Thyroid gland (tissue), 4 donors: ENCODE data around the gene STYXL1. TPM values are rescaled to one million over a fixed set of nuclear protein-coding genes. Genes with fewer than 3 reads are reported as not detected.
"Not testable (repeated sequence)": the region's sequence is repeated elsewhere in the genome, so short reads cannot be mapped to it uniquely, and the experiment has no call there.

Source experiments
- DNase-seq, 2 donors: peaks; one replicate each; pipeline ENCODE4 v3.0.0-alpha.2; 2019
- H3K27ac ChIP-seq, 3 donors: fragments of 200-600 bp; sonication (generic); 1 replicate in 2 of 3; 2 replicates in 1 of 3; pipeline ENCODE4 v1.5.1; 2016 to 2019; ENCODE audit warnings: mild to moderate bottlenecking in 1 of 3, moderate library complexity in 1 of 3
- H3K27me3 ChIP-seq: fragments of 200-600 bp; sonication (generic); one replicate; pipeline ENCODE4 v1.5.1; 2019
- H3K36me3 ChIP-seq, 2 donors: fragments of 200-600 bp; sonication (generic); one replicate each; pipeline ENCODE4 v1.5.1; 2016 to 2019
- H3K4me1 ChIP-seq, 2 donors: fragments of 200-600 bp; sonication (generic); one replicate each; pipeline ENCODE4 v1.5.1; 2017 to 2019
- H3K4me3 ChIP-seq, 3 donors: fragments of 200-600 bp; sonication (generic); replicated peaks in 1 of 3; 1 replicate in 2 of 3; 2 replicates in 1 of 3; pipeline ENCODE4 v1.5.1; 2016; ENCODE audit warnings: mild to moderate bottlenecking in 1 of 3
- H3K9me3 ChIP-seq: fragments of 200-600 bp; sonication (generic); one replicate; pipeline ENCODE4 v1.5.1; 2017
- POLR2A ChIP-seq, 2 donors: fragments of 450-650 bp; IDR thresholded peaks; one replicate each; pipeline ENCODE4 v1.6.1; 2017; ENCODE audit warnings: antibody characterized with exemption in 2 of 2, mild to moderate bottlenecking in 2 of 2, moderate library complexity in 1 of 2
- WGBS, 2 donors: methylation state at CpG; one replicate each; pipeline ENCODE4 v1.1.5; 2017; 5-methylcytosine and 5-hydroxymethylcytosine counted together
- intact Hi-C: fragments of 100-400 bp; cut with DNase I; formaldehyde crosslinking; loops from one replicate; pipeline ENCODE4 v1.15.1; 2023
- total RNA-seq, 4 donors: library from RNA; depleted of rRNA; stranded (reverse); fragments of >200 nt; gene quantifications; one replicate each; pipeline ENCODE4 v1.2.3, GENCODE V29; 2016
- TF ChIP-seq, protein P1 (sequence below), 6 experiments: fragments of 200-600 bp in 3 of 6; fragments of 450-650 bp in 3 of 6; sonication (generic) in 3 of 6; IDR thresholded peaks; one replicate each; pipeline ENCODE4 v1.5.1; 2016 to 2019; ENCODE audit warnings: antibody characterized with exemption in 6 of 6, mild to moderate bottlenecking in 2 of 6, inconsistent platforms in 1 of 6, moderate library complexity in 1 of 6

STYXL1 gene
- total RNA-seq, 4 donors from 2014 or later = 14.5 to 53.7 (median 29.1) TPM

DNA sequence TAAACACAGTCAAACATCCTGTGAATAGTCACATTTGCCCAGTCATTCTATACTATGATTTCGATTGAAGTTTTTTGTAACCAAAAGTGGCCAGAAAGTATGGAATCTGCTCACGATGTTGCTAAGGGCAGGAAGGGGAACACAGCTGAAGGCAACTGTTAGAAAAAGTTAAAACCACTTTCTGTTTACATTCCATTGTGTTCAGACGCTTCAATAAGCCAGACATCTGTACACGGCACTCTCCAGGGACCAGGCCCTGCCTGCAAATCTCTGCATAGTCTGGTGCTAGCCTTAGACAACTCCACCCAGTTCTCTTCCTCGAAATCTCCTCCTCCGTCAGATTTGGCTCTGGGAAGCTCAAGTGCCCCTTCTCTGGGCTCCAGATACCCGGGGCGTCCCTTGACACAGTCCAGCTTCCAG is 36.3 kb downstream of the STYXL1 start:
- no peaks in the 10 kb centered on the region for H3K27me3 ChIP-seq
- H3K9me3 ChIP-seq = no peaks in the 10 kb centered on the region
- no peak overlapping the region for H3K4me3 ChIP-seq
- intact Hi-C loops = no loop called here
- no peak for DNase-seq
- peak overlapping the region in 2 of 3 donors; percentile 10 to 42 for H3K27ac ChIP-seq
- peaks cover 0 to 8% of the 10 kb centered on the region in 2 donors for H3K4me1 ChIP-seq
- WGBS, 2 donors = 52 to 54% methylated on average over 8 of the region's 8 CpGs
- H3K36me3 ChIP-seq = no peaks in the 10 kb centered on the region
- TF ChIP-seq, protein P1, sequence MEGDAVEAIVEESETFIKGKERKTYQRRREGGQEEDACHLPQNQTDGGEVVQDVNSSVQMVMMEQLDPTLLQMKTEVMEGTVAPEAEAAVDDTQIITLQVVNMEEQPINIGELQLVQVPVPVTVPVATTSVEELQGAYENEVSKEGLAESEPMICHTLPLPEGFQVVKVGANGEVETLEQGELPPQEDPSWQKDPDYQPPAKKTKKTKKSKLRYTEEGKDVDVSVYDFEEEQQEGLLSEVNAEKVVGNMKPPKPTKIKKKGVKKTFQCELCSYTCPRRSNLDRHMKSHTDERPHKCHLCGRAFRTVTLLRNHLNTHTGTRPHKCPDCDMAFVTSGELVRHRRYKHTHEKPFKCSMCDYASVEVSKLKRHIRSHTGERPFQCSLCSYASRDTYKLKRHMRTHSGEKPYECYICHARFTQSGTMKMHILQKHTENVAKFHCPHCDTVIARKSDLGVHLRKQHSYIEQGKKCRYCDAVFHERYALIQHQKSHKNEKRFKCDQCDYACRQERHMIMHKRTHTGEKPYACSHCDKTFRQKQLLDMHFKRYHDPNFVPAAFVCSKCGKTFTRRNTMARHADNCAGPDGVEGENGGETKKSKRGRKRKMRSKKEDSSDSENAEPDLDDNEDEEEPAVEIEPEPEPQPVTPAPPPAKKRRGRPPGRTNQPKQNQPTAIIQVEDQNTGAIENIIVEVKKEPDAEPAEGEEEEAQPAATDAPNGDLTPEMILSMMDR (IDR thresholded peaks at IDR 0.05) = no peak
- no peak for TF ChIP-seq POLR2A (IDR thresholded peaks at IDR 0.05)

GRCh38 chr7:76009672-76010600 is 37.9 kb downstream of the STYXL1 start:
- Histone ChIP-seq H3K4me1 (peaks cover 0 to 8% of the 10 kb centered on the region in 2 donors), H3K4me3 (no peak overlapping the region), H3K9me3 (no peaks in the 10 kb centered on the region), H3K36me3 (peaks cover 0 to 4% of the 10 kb centered on the region in 2 donors), H3K27ac (no peak overlapping the region), H3K27me3 (no peaks in the 10 kb centered on the region)
- TF ChIP-seq, protein P1 (IDR thresholded peaks at IDR 0.05) = no peak
- no peak for TF ChIP-seq POLR2A (IDR thresholded peaks at IDR 0.05)
- DNase-seq = no peak
- intact Hi-C loops = no loop called here
- 89 to 94% methylated on average over 11 of the region's 11 CpGs for WGBS, 2 donors

GRCh38 chr7:76008156-76008687 is 39.6 kb downstream of the STYXL1 start:
- no peak for DNase-seq
- H3K4me3 ChIP-seq = no peak overlapping the region
- peaks cover 4 to 11% of the 10 kb centered on the region in 2 donors for H3K36me3 ChIP-seq
- no peak overlapping the region for H3K27ac ChIP-seq
- no peaks in the 10 kb centered on the region for H3K27me3 ChIP-seq
- peaks cover 0 to 8% of the 10 kb centered on the region in 2 donors for H3K4me1 ChIP-seq
- 61 to 71% methylated on average over 8 of the region's 8 CpGs for WGBS, 2 donors
- TF ChIP-seq, protein P1 (IDR thresholded peaks at IDR 0.05) = no peak
- no peak for TF ChIP-seq POLR2A (IDR thresholded peaks at IDR 0.05)
- no peaks in the 10 kb centered on the region for H3K9me3 ChIP-seq
- intact Hi-C loops = no loop called here

DNA sequence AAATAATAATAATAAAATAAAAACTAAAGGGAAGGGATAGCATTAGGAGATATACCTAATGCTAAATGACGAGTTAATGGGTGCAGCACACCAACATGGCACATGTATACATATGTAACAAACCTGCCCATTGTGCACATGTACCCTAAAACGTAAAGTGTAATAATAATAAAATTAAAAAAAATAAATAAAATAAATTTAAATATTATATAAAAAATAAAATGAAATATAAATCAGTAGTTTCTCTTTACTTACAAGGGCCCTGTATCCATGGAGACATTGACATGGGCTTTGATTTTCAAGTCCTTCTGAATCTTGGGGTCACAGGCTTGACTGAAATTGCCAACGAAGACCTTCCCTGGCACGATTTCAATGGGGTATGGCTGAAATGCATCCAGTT is 42.8 kb downstream of the STYXL1 start:
- H3K9me3 ChIP-seq, H3K27ac ChIP-seq, H3K4me3 ChIP-seq, H3K4me1 ChIP-seq, DNase-seq, H3K27me3 ChIP-seq, intact Hi-C loops: not testable (repeated sequence)
- WGBS, 2 donors = 80 to 95% methylated on average over 4 of the region's 4 CpGs
- peaks cover 7 to 15% of the 10 kb centered on the region in 2 donors for H3K36me3 ChIP-seq

- Histone ChIP-seq H3K4me3 (no peak overlapping the region), H3K4me1 (no peaks in the 10 kb centered on the region), H3K36me3 (peaks cover 7 to 15% of the 10 kb centered on the region in 2 donors), H3K27ac (no peak overlapping the region), H3K9me3 (no peaks in the 10 kb centered on the region), H3K27me3 (no peaks in the 10 kb centered on the region)
- 94 to 95% methylated on average over 9 to 10 of the region's 10 CpGs for WGBS, 2 donors
- TF ChIP-seq, protein P1 (IDR thresholded peaks at IDR 0.05) = no peak
- no peak for TF ChIP-seq POLR2A (IDR thresholded peaks at IDR 0.05)
- intact Hi-C loops = no loop called here
- DNase-seq = no peak
Observed at GRCh38 chr7:76003351-76003750, 44.4 kb downstream of the STYXL1 start.
